HEK293T (cell line): ENCODE measurements around the gene ACTA1.

Experiments used
- ARNT ChIP-seq: fragments of 450-650 bp; IDR thresholded peaks from 2 replicates; pipeline ENCODE4 v1.6.1; 2017; ENCODE audit warnings: mild to moderate bottlenecking
- BHLHE40 ChIP-seq: fragments of 450-650 bp; IDR thresholded peaks from 2 replicates; pipeline ENCODE4 v1.6.1; 2016; ENCODE audit warnings: mild to moderate bottlenecking, moderate library complexity, borderline replicate concordance
- FOXA1 ChIP-seq: fragments of 450-650 bp; IDR thresholded peaks from 2 replicates; pipeline ENCODE4 v1.6.1; 2016; ENCODE audit warnings: mild to moderate bottlenecking
- FOXK2 ChIP-seq: fragments of 450-650 bp; IDR thresholded peaks from 2 replicates; pipeline ENCODE4 v1.6.1; 2016; ENCODE audit warnings: mild to moderate bottlenecking
- FOXM1 ChIP-seq: fragments of 450-650 bp; IDR thresholded peaks from 2 replicates; pipeline ENCODE4 v1.6.1; 2017; ENCODE audit warnings: mild to moderate bottlenecking, borderline replicate concordance
- HDGF ChIP-seq: fragments of 450-650 bp; IDR thresholded peaks from 2 replicates; pipeline ENCODE4 v1.6.1; 2017; ENCODE audit warnings: antibody characterized with exemption, borderline replicate concordance
- L3MBTL2 ChIP-seq: fragments of 450-650 bp; conservative IDR thresholded peaks from 2 replicates; pipeline ENCODE4 v1.6.1; 2016; ENCODE audit warnings: mild to moderate bottlenecking
- NFRKB ChIP-seq: fragments of 450-650 bp; IDR thresholded peaks from 2 replicates; pipeline ENCODE4 v1.6.1; 2016; ENCODE audit warnings: mild to moderate bottlenecking, moderate library complexity
- SP1 ChIP-seq: fragments of 450-650 bp; IDR thresholded peaks from 2 replicates; pipeline ENCODE4 v1.6.1; 2017
- SUZ12 ChIP-seq: fragments of 450-650 bp; IDR thresholded peaks from 2 replicates; pipeline ENCODE4 v1.6.1; 2016; ENCODE audit warnings: mild to moderate bottlenecking
- TARDBP ChIP-seq: fragments of 450-650 bp; IDR thresholded peaks from 2 replicates; pipeline ENCODE4 v1.6.1; 2016
- ZNF384 ChIP-seq: fragments of 450-650 bp; IDR thresholded peaks from 2 replicates; pipeline ENCODE4 v1.6.1; 2016
- TF ChIP-seq, protein P1 (sequence below): fragments of 450-650 bp; IDR thresholded peaks from 2 replicates; pipeline ENCODE4 v1.6.1; 2016

DNA sequence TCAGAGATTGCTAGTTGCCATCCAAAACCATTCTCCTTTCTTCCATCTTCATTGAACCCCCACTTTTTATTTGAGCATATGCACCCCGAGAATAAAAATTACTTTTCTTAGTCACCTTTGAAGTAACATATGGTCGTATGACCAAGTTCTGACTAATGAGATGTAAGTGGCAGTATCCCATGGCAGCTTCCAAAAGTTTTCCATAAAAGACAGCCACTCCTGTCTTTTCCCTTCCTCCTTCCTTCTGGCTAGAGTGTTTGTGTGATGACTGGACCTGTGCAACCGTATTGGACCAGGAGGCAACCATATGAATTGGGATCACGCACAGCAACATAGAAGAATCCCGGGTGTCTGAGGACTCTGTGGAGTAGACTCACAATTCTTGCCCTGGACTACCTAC lies 49.9 kb downstream of the ACTA1 start:
- no peak for TF ChIP-seq SP1
- TF ChIP-seq HDGF = no peak
- no peak for TF ChIP-seq ZNF384
- no peak for TF ChIP-seq SUZ12
- TF ChIP-seq FOXM1 = no peak
- TF ChIP-seq NFRKB = no peak
- TF ChIP-seq ARNT = no peak
- no peak for TF ChIP-seq BHLHE40
- TF ChIP-seq FOXA1 = no peak
- no peak for TF ChIP-seq L3MBTL2
- TF ChIP-seq FOXK2 = no peak
- TF ChIP-seq, protein P1, sequence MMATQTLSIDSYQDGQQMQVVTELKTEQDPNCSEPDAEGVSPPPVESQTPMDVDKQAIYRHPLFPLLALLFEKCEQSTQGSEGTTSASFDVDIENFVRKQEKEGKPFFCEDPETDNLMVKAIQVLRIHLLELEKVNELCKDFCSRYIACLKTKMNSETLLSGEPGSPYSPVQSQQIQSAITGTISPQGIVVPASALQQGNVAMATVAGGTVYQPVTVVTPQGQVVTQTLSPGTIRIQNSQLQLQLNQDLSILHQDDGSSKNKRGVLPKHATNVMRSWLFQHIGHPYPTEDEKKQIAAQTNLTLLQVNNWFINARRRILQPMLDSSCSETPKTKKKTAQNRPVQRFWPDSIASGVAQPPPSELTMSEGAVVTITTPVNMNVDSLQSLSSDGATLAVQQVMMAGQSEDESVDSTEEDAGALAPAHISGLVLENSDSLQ = no peak
- no peak for TF ChIP-seq TARDBP
